ENCODE results near the gene GPRC5B. TPM values are rescaled to one million over a fixed set of nuclear protein-coding genes. Genes with fewer than 3 reads are reported as not detected.

Gene GPRC5B
- total RNA-seq, 1 experiment from 2014 or later, result not detected

DNA sequence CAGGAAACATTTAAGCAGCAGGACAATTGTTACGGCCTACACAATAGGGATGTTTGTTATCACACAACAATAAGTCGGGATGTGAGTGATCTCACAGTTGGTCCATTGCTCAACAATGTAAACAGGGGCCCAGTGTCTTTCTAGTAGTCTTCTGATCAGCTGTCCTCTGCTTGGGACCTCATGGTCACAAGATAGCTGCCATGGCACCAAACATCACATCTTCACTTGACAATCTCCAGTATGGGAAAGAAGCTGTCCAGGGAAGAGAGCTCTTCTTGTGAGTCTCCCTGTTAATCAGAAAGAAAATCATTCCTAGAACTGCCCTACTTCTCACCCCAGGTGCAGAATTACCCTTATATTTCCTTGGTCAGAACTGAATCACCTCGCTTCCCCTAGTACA is 6.3 kb upstream of the GPRC5B start:
- H3K9me3 ChIP-seq (ENCODE audit: low read length), result no peaks in the 10 kb centered on the region
- no peak overlapping the region for H3K4me2 ChIP-seq (ENCODE audit: low read depth, low read length, poor library complexity, severe bottlenecking)
- no peaks in the 10 kb centered on the region for H3K4me1 ChIP-seq (ENCODE audit: low read length)
- no peaks in the 10 kb centered on the region for H3K79me2 ChIP-seq (ENCODE audit: low read length)
- H3K36me3 ChIP-seq (ENCODE audit: insufficient read depth, low read length), result no peaks in the 10 kb centered on the region
- H3K9ac ChIP-seq (ENCODE audit: low read length), result no peak overlapping the region
- no peaks in the 10 kb centered on the region for H3K27me3 ChIP-seq (ENCODE audit: low read length)
- DNase-seq, result no peak
- no peaks in the 10 kb centered on the region for H3K9me2 ChIP-seq (replicated peaks; ENCODE audit: insufficient read depth, low read length)
- no peak overlapping the region for H3K27ac ChIP-seq (ENCODE audit: low read length)
- no peaks in the 10 kb centered on the region for H4K20me1 ChIP-seq (ENCODE audit: insufficient read depth, low read depth, low read length)
- H2AFZ ChIP-seq (ENCODE audit: low read length), result no peak overlapping the region
- H3K4me3 ChIP-seq (ENCODE audit: low read length), result no peak overlapping the region

DNA sequence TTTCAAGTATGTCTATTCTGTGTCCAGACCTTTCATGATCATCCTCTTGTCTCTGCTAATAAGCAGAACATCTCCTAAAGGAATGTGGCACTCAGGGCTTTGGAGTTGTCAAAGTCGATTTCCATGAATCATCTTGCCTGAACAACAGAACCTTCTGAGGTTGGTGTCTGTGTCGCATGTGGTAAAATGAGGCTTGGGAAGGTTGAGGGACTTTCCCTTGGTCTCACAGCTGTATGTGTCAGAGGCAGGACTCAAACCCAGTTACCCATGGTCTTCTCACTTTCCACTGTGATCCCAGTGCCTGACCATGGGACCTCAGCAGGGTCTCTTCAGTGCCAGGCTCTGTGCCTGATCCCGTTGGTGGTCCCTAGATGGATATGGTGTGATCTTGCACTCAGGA is 4.2 kb upstream of the GPRC5B start:
- no peak overlapping the region for H3K4me3 ChIP-seq (ENCODE audit: low read length)
- no peaks in the 10 kb centered on the region for H3K36me3 ChIP-seq (ENCODE audit: insufficient read depth, low read length)
- H3K4me1 ChIP-seq (ENCODE audit: low read length), result no peaks in the 10 kb centered on the region
- H3K27me3 ChIP-seq (ENCODE audit: low read length), result no peaks in the 10 kb centered on the region
- no peaks in the 10 kb centered on the region for H3K9me2 ChIP-seq (replicated peaks; ENCODE audit: insufficient read depth, low read length)
- H3K79me2 ChIP-seq (ENCODE audit: low read length), result no peaks in the 10 kb centered on the region
- no peak overlapping the region for H3K4me2 ChIP-seq (ENCODE audit: low read depth, low read length, poor library complexity, severe bottlenecking)
- H2AFZ ChIP-seq (ENCODE audit: low read length), result no peak overlapping the region
- no peak overlapping the region for H3K27ac ChIP-seq (ENCODE audit: low read length)
- no peak overlapping the region for H3K9ac ChIP-seq (ENCODE audit: low read length)
- no peak for DNase-seq
- no peaks in the 10 kb centered on the region for H3K9me3 ChIP-seq (ENCODE audit: low read length)
- H4K20me1 ChIP-seq (ENCODE audit: insufficient read depth, low read depth, low read length), result no peaks in the 10 kb centered on the region

DNA sequence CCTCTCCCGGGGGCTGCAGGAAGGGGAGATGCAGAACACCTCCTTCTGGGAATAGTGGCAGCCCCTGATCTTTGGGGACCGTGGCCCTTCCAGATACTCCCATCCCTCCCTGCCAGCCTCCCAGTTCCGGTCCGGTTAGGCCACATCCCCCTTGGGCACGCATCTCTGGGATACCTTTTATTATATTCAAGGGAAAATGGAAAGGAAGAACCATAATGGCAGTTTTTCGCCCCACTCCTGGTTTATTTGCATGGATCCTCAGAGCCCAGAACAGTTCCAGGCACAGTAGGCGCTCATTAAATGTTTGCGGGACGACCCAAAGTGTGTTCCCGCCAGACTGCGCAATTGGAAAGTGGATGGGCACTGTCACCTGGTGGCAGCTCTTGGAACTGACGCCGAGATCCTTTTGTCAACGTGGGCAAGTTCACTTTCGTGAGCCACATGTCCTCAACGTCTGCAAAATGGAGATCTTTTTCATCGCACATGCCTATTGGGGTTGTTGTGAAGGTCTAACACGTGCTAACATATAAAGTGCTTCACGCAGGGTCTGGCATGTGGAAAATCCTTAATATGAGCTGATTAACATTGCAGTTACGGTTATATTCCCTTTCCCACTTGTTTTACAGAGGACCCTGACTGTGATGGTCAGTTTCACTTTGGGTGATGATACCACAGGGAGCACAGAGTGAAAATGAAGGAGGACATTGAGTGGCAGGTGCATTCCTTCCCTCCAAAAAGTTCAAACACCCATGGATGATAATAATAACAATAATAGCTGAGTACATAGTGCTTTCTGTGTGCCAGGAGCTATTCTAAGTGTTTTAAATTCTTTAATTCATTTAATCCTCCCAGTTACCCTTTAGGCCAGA is 1.7 kb upstream of the GPRC5B start:
- H3K4me1 ChIP-seq (ENCODE audit: low read length), result no peaks in the 10 kb centered on the region
- H3K4me3 ChIP-seq (ENCODE audit: low read length), result no peak overlapping the region
- H3K36me3 ChIP-seq (ENCODE audit: insufficient read depth, low read length), result no peaks in the 10 kb centered on the region
- H3K9me3 ChIP-seq (ENCODE audit: low read length), result no peaks in the 10 kb centered on the region
- H3K27me3 ChIP-seq (ENCODE audit: low read length), result no peaks in the 10 kb centered on the region
- H2AFZ ChIP-seq (ENCODE audit: low read length), result no peak overlapping the region
- no peak overlapping the region for H3K27ac ChIP-seq (ENCODE audit: low read length)
- H4K20me1 ChIP-seq (ENCODE audit: insufficient read depth, low read depth, low read length), result no peaks in the 10 kb centered on the region
- H3K9ac ChIP-seq (ENCODE audit: low read length), result no peak overlapping the region
- no peak overlapping the region for H3K4me2 ChIP-seq (ENCODE audit: low read depth, low read length, poor library complexity, severe bottlenecking)
- no peaks in the 10 kb centered on the region for H3K79me2 ChIP-seq (ENCODE audit: low read length)
- peak; percentile 69 for DNase-seq
- H3K9me2 ChIP-seq (replicated peaks; ENCODE audit: insufficient read depth, low read length), result no peaks in the 10 kb centered on the region

DNA sequence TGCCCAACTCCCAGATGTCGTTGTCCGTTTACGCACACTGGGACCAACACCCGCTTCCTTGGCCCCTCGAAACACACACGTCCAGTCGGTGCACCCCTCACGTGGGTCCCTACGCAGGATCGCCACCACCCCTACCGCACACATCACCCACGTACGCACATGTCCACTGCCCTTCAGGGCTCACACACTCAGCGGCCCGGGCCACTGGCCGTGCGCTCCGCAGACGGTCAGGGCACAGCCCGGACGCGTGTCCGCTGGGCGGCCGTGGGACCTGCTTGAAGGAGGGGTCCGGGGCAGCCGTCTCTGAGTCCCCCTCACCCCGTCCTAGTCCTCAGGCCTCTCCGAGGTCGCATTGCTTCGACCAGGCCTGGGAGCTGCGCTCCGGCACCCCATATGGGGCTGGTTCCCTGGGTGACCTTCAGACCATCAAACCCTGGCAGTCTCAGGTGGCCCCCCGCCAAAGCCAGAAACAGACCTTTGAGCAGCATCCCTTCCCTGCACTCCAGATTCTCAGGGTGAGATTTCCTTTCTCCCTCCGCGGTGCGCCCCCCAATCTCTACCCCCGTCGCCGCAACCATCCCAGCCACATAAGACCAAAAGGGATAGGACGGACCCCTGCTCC is 914 bp upstream of the GPRC5B start:
- H3K4me1 ChIP-seq (ENCODE audit: low read length), result no peaks in the 10 kb centered on the region
- no peaks in the 10 kb centered on the region for H4K20me1 ChIP-seq (ENCODE audit: insufficient read depth, low read depth, low read length)
- no peaks in the 10 kb centered on the region for H3K27me3 ChIP-seq (ENCODE audit: low read length)
- DNase-seq, result no peak
- no peaks in the 10 kb centered on the region for H3K9me3 ChIP-seq (ENCODE audit: low read length)
- no peak overlapping the region for H2AFZ ChIP-seq (ENCODE audit: low read length)
- H3K9me2 ChIP-seq (replicated peaks; ENCODE audit: insufficient read depth, low read length), result no peaks in the 10 kb centered on the region
- no peak overlapping the region for H3K27ac ChIP-seq (ENCODE audit: low read length)
- no peak overlapping the region for H3K4me2 ChIP-seq (ENCODE audit: low read depth, low read length, poor library complexity, severe bottlenecking)
- H3K9ac ChIP-seq (ENCODE audit: low read length), result no peak overlapping the region
- no peaks in the 10 kb centered on the region for H3K79me2 ChIP-seq (ENCODE audit: low read length)
- H3K36me3 ChIP-seq (ENCODE audit: insufficient read depth, low read length), result no peaks in the 10 kb centered on the region
- H3K4me3 ChIP-seq (ENCODE audit: low read length), result no peak overlapping the region

DNA sequence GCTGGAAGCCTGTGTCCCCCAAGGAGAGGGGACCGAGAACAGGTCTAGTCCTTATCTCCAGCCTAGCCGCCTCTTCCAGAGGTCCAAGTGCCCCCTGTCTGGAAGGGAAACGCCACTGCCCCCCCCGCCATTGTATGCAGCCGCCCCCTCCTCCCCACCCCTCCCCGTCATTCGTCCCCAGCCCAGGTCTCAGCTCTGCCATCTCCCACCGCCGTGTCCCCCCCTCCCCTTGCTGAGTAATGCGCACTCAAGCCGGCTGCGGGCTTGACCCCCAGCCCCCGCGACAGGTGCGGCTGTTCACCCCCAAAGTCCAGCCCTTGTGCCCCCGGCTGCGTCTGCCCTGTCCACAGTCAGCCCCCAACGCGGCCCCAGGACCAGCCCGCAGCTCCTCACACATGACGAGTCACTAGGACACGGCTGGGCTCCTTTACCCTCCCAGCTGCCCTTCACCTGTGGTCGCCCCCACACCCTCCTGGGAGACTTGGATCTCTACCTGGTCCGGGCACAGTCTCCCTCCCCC is 622 bp downstream of the GPRC5B start:
- Histone ChIP-seq H3K27ac (ENCODE audit: low read length) (no peak overlapping the region), H2AFZ (ENCODE audit: low read length) (no peak overlapping the region), H3K9ac (ENCODE audit: low read length) (no peak overlapping the region), H3K9me3 (ENCODE audit: low read length) (no peaks in the 10 kb centered on the region), H3K4me3 (ENCODE audit: low read length) (no peak overlapping the region), H4K20me1 (ENCODE audit: insufficient read depth, low read depth, low read length) (no peaks in the 10 kb centered on the region), H3K27me3 (ENCODE audit: low read length) (no peaks in the 10 kb centered on the region), H3K36me3 (ENCODE audit: insufficient read depth, low read length) (no peaks in the 10 kb centered on the region), H3K4me2 (ENCODE audit: low read depth, low read length, poor library complexity, severe bottlenecking) (no peak overlapping the region), H3K4me1 (ENCODE audit: low read length) (no peaks in the 10 kb centered on the region), H3K79me2 (ENCODE audit: low read length) (no peaks in the 10 kb centered on the region), H3K9me2 (replicated peaks; ENCODE audit: insufficient read depth, low read length) (no peaks in the 10 kb centered on the region)
- DNase-seq, result no peak

DNA sequence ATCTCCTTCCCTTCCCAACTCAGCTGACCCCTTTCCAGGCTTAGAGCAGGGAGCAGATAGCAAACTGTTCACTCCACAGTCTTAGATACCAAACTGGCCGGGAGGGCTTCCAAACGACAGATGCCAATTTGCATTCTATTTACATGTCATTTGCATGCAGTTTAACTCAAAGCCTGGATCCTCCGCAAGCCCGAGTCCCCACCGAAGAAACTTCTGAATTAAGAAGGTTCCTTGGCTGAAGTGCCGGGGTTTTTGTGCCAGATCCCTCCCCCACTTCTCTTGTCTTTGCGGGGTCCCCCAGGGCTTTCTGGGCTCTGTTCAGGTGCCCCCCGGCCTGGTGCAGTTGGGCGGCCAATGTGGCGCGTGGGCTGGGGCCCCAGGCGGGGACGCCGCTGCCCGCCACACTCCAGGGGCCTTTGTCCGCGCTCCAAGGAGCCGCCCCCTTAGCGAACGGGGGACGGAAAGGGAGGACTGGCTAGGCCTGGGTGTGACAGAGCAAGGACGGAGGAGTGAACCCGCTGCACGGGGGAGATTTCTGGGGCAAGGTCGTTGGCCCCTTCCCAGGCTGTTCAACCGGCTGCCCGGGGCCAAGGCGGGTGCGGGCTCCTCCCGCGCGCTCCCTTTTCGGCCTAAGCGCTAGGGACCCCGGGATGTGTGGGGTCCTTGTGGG is 1.2 kb downstream of the GPRC5B start:
- DNase-seq, result no peak
- H3K27ac ChIP-seq (ENCODE audit: low read length), result no peak overlapping the region
- no peak overlapping the region for H2AFZ ChIP-seq (ENCODE audit: low read length)
- H3K9me2 ChIP-seq (replicated peaks; ENCODE audit: insufficient read depth, low read length), result no peaks in the 10 kb centered on the region
- H4K20me1 ChIP-seq (ENCODE audit: insufficient read depth, low read depth, low read length), result no peaks in the 10 kb centered on the region
- H3K4me3 ChIP-seq (ENCODE audit: low read length), result no peak overlapping the region
- no peak overlapping the region for H3K4me2 ChIP-seq (ENCODE audit: low read depth, low read length, poor library complexity, severe bottlenecking)
- H3K9ac ChIP-seq (ENCODE audit: low read length), result no peak overlapping the region
- no peaks in the 10 kb centered on the region for H3K79me2 ChIP-seq (ENCODE audit: low read length)
- H3K9me3 ChIP-seq (ENCODE audit: low read length), result no peaks in the 10 kb centered on the region
- H3K36me3 ChIP-seq (ENCODE audit: insufficient read depth, low read length), result no peaks in the 10 kb centered on the region
- no peaks in the 10 kb centered on the region for H3K4me1 ChIP-seq (ENCODE audit: low read length)
- no peaks in the 10 kb centered on the region for H3K27me3 ChIP-seq (ENCODE audit: low read length)

DNA sequence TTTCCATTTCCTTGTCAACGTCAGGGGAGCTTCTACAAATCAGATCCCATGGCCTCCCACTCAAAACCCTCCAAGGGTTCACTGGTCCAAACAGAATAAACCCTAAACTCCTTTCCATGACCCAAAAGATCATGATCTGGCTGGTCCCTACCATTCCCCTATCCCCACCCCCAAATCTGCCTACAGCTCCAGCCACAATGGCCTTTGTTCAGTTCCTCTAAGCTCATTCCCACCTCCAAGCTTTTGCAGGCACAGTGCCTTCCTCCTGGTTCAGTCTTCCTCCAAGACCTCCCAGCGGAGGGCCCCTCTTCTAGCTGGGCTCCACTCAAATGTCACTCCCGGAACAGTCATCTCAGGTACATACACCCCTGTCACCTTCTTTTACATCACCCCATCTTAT is 2.0 kb downstream of the GPRC5B start:
- Histone ChIP-seq H3K9ac (ENCODE audit: low read length) (no peak overlapping the region), H3K9me3 (ENCODE audit: low read length) (no peaks in the 10 kb centered on the region), H3K4me3 (ENCODE audit: low read length) (no peak overlapping the region), H3K4me1 (ENCODE audit: low read length) (no peaks in the 10 kb centered on the region), H2AFZ (ENCODE audit: low read length) (no peak overlapping the region), H3K9me2 (replicated peaks; ENCODE audit: insufficient read depth, low read length) (no peaks in the 10 kb centered on the region), H3K79me2 (ENCODE audit: low read length) (no peaks in the 10 kb centered on the region), H3K27me3 (ENCODE audit: low read length) (no peaks in the 10 kb centered on the region), H3K4me2 (ENCODE audit: low read depth, low read length, poor library complexity, severe bottlenecking) (no peak overlapping the region), H3K36me3 (ENCODE audit: insufficient read depth, low read length) (no peaks in the 10 kb centered on the region), H4K20me1 (ENCODE audit: insufficient read depth, low read depth, low read length) (no peaks in the 10 kb centered on the region), H3K27ac (ENCODE audit: low read length) (no peak overlapping the region)
- no peak for DNase-seq

DNA sequence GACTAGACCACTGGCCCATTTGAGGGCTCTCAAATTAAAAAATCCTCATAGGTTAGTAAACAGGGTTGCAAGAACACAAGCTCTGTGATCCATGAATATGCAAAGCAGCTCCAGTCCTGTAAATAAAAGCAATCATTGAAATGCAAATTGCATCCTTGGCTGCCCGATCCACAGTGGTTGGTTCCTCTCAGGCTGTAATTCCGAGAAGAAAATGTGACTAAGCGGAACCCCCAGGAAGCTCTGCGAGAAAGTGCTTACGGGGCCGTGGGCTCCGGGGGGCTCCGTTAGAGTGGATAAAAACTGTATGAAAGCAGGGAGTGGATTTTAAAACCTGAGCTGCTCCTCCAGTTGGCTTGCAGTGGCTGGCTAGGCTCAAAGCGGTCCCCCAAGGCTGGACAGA is 2.5 kb downstream of the GPRC5B start:
- Histone ChIP-seq H3K27ac (ENCODE audit: low read length) (no peak overlapping the region), H3K79me2 (ENCODE audit: low read length) (no peaks in the 10 kb centered on the region), H3K4me1 (ENCODE audit: low read length) (no peaks in the 10 kb centered on the region), H3K9me2 (replicated peaks; ENCODE audit: insufficient read depth, low read length) (no peaks in the 10 kb centered on the region), H4K20me1 (ENCODE audit: insufficient read depth, low read depth, low read length) (no peaks in the 10 kb centered on the region), H3K9me3 (ENCODE audit: low read length) (no peaks in the 10 kb centered on the region), H3K9ac (ENCODE audit: low read length) (no peak overlapping the region), H3K4me2 (ENCODE audit: low read depth, low read length, poor library complexity, severe bottlenecking) (no peak overlapping the region), H2AFZ (ENCODE audit: low read length) (no peak overlapping the region), H3K36me3 (ENCODE audit: insufficient read depth, low read length) (no peaks in the 10 kb centered on the region), H3K4me3 (ENCODE audit: low read length) (no peak overlapping the region), H3K27me3 (ENCODE audit: low read length) (no peaks in the 10 kb centered on the region)
- DNase-seq, result no peak
